GM10248 (cell line): Measurements from ENCODE around the gene IL19.
A peak's percentile ranks its signal among the peaks of the same experiment; 100 is the strongest.

Experiments used
- CTCF ChIA-PET: fragments of 300-600 bp; sonication (Branson Sonifier 250); formaldehyde crosslinking; extraction: SDS; loops from one replicate; lab custom pipeline; 2021; ENCODE audit warnings: antibody characterized with exemption; lab: Yijun Ruan, JAX
- POLR2A ChIA-PET: fragments of 350-650 bp; sonication (Branson Sonifier 250); formaldehyde crosslinking; extraction: SDS; loops from one replicate; lab custom pipeline; 2020; ENCODE audit warnings: antibody characterized with exemption; lab: Yijun Ruan, JAX
- DNase-seq: peaks from one replicate; pipeline ENCODE4 v3.0.0; 2012; ENCODE audit errors: extremely low spot score
- TF ChIP-seq, protein P1 (sequence below): IDR thresholded peaks from 2 replicates; pipeline ENCODE4 v1.5.1; 2012; ENCODE audit warnings: mild to moderate bottlenecking, low read depth; ENCODE audit errors: extremely low read depth, missing control alignments, control extremely low read depth

The IL19 gene

DNA sequence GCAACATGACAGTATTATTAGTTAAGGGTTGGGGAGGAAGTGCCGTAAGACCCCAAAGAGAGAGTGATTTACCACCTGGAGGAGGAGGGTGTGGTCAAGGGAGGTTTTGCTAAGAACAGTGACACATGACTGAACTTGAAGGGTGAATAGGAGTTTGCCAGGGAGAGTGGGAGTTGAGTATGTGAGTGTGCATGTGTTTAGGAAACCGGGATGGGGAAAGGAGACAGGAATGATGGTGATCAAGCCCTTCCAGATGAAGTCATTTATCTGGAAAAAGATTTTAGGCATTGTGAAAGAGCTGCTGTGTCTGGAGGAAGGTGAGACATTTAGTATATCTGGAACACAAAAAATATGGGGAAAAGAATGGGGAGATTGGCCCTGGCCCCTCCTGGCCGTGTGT lies 29.8 kb downstream of the IL19 start:
- TF ChIP-seq, protein P1, sequence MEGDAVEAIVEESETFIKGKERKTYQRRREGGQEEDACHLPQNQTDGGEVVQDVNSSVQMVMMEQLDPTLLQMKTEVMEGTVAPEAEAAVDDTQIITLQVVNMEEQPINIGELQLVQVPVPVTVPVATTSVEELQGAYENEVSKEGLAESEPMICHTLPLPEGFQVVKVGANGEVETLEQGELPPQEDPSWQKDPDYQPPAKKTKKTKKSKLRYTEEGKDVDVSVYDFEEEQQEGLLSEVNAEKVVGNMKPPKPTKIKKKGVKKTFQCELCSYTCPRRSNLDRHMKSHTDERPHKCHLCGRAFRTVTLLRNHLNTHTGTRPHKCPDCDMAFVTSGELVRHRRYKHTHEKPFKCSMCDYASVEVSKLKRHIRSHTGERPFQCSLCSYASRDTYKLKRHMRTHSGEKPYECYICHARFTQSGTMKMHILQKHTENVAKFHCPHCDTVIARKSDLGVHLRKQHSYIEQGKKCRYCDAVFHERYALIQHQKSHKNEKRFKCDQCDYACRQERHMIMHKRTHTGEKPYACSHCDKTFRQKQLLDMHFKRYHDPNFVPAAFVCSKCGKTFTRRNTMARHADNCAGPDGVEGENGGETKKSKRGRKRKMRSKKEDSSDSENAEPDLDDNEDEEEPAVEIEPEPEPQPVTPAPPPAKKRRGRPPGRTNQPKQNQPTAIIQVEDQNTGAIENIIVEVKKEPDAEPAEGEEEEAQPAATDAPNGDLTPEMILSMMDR: no peak
- ChIA-PET CTCF (interaction anchor here (1.4 to 18.2 kb wide), 5 partner anchors 9 to 136 kb away, joined by 3 to 464 read pairs (median 12); partner anchors contain the start of genes IL10 and IL19), POLR2A (no interaction called here)
- DNase-seq: no peak

DNA sequence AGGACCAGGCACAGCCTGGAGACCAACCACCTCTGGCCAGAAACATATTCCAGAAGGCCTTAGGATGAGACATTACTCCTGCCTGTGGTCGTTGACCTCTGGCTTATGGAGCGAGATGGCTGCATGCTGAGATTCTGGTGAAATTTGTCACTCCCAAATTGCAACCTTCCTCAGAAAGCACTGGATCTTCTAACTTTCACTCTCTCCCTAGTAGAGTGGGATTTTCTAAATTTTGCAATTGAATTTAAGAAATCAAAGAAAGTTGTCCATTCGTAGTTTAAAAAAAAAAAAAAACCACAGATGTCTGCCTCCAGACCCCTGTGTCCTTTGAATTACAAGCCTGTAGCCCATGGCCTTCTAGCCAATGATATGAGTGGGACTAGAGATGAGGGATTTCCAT lies 30.3 kb downstream of the IL19 start:
- TF ChIP-seq, protein P1: no peak
- ChIA-PET POLR2A (no interaction called here), CTCF (interaction anchor here (1.0 to 18.2 kb wide), 10 partner anchors 9 to 205 kb away, joined by 3 to 464 read pairs (median 6); partner anchors contain the start of genes DYRK3, IL10 and IL19)
- DNase-seq: no peak

GRCh38 chr1:206801467-206801866 lies 30.9 kb downstream of the IL19 start:
- DNase-seq: no peak
- CTCF ChIA-PET: interaction anchor here (1.0 to 18.2 kb wide), 10 partner anchors 8 to 204 kb away, joined by 3 to 464 read pairs (median 6); partner anchors contain the start of genes DYRK3, IL10 and IL19
- TF ChIP-seq, protein P1: peak; percentile 14
- POLR2A ChIA-PET: no interaction called here

DNA sequence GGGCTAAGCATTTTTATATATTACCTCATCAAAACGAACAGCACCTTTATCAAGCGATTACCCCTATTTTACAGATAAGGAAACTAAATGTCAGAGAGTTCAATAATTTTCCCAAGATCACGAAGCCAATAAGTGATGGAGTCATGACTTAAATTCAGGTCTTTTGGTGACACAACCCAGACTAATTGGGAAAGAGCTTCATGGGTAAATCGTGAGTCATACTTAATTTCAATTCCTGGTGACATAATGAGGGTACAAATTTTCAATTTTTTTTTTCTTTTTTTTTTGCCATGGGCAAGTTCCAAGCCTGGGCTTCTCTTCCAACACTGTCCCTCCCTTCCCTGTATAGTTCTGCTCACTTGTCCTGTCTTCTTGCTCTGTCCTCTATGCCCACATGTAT lies 31.8 kb downstream of the IL19 start:
- POLR2A ChIA-PET: interaction anchor here (0.6 kb wide), 1 partner anchor 71 kb away, joined by 4 read pairs; no protein-coding TSS in a partner anchor
- CTCF ChIA-PET: interaction anchor here (1.5 to 18.2 kb wide), 6 partner anchors 17 to 167 kb away, joined by 4 to 464 read pairs (median 10); partner anchors contain the start of genes DYRK3, IL10 and IL19
- no peak for DNase-seq
- TF ChIP-seq, protein P1: no peak

DNA sequence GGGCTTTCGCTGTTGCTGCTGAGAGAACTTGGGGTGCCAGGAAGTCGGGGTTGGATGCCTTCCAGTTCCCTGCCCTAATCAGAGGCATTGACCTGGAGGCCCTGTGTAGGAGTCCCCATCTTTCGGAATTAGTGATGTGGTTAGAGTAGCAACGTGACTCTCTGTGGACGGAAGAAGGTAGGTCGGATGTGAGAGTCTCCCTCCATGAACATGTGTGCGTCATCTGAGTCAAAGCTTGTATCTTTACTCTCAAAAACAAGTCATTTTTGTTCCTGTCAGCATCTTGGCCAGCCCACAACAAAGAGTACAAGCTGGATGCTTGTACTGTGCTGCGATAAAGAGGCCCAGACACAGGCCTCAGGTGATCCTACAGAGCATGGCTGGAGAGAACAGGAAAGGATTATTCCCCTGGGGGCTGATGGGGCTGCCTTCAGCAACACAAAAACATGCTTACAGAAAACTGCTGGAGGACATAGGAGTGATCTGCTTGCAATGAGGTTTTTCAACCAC lies 32.7 kb downstream of the IL19 start:
- ChIA-PET CTCF (interaction anchor here (0.9 to 18.2 kb wide), 16 partner anchors 11 to 314 kb away, joined by 3 to 464 read pairs (median 6); partner anchors contain the start of genes DYRK3, IL10 and IL19), POLR2A (interaction anchor here (1.0 kb wide), 1 partner anchor 10 kb away, joined by 3 read pairs; no protein-coding TSS in a partner anchor)
- DNase-seq: peak; percentile 71
- TF ChIP-seq, protein P1: no peak

GRCh38 chr1:206804156-206804737 lies 33.7 kb downstream of the IL19 start:
- ChIA-PET POLR2A (no interaction called here), CTCF (interaction anchor here (0.7 to 18.2 kb wide), 23 partner anchors 9 to 315 kb away, joined by 3 to 464 read pairs (median 4); partner anchors contain the start of genes DYRK3, IL10 and IL19)
- TF ChIP-seq, protein P1: no peak
- DNase-seq: no peak
